HG02759 (cell line): Measurements from ENCODE around the gene ERF.

ENCODE experiments used
- ATAC-seq: cut with Tn5 transposase; IDR thresholded peaks from one replicate; pipeline ENCODE4 v1.9.1; 2021; ENCODE audit warnings: mild to moderate bottlenecking, moderate library complexity; ENCODE audit not compliant: unreplicated experiment

ERF gene

GRCh38 chr19:42254850-42255765, at the start of gene ERF:
ERF (minus strand) TSS chr19:42255128; CDS start chr19:42254999, 129 bp downstream.
- peak; percentile 71 for ATAC-seq

GRCh38 chr19:42303876-42304275, 48.9 kb upstream of the ERF start:
- ATAC-seq, result no peak

- no peak for ATAC-seq
Observed at GRCh38 chr19:42303101-42303464, 48.2 kb upstream of the ERF start.

- peak; percentile 12 for ATAC-seq
Observed at GRCh38 chr19:42301646-42302203, 46.8 kb upstream of the ERF start, which contains the start of gene PRR19. PRR19 (plus strand) TSS chr19:42302132; CDS start chr19:42309585, 7,453 bp downstream.

GRCh38 chr19:42297039-42297438, 42.1 kb upstream of the ERF start:
- ATAC-seq, result no peak

GRCh38 chr19:42295831-42296525, 41.0 kb upstream of the ERF start:
- ATAC-seq, result no peak

- ATAC-seq, result no peak
Observed at GRCh38 chr19:42295342-42295741, 40.4 kb upstream of the ERF start.

- no peak for ATAC-seq
Observed at GRCh38 chr19:42294471-42295137, 39.7 kb upstream of the ERF start.

- no peak for ATAC-seq
Observed at GRCh38 chr19:42293948-42294347, 39.0 kb upstream of the ERF start.

GRCh38 chr19:42293540-42293939, 38.6 kb upstream of the ERF start:
- ATAC-seq, result no peak

GRCh38 chr19:42292963-42293362, 38.0 kb upstream of the ERF start:
- ATAC-seq, result no peak

GRCh38 chr19:42292042-42292960, 37.4 kb upstream of the ERF start:
- ATAC-seq, result no peak

- ATAC-seq, result no peak
Observed at GRCh38 chr19:42291435-42291810, 36.5 kb upstream of the ERF start.

GRCh38 chr19:42290523-42291434, 35.9 kb upstream of the ERF start:
- ATAC-seq, result no peak

GRCh38 chr19:42290136-42290522, 35.2 kb upstream of the ERF start:
- ATAC-seq, result no peak

- no peak for ATAC-seq
Observed at GRCh38 chr19:42289556-42290041, 34.7 kb upstream of the ERF start.

GRCh38 chr19:42288881-42289555, 34.1 kb upstream of the ERF start:
- no peak for ATAC-seq

- no peak for ATAC-seq
Observed at GRCh38 chr19:42288387-42288786, 33.5 kb upstream of the ERF start.

- no peak for ATAC-seq
Observed at GRCh38 chr19:42287827-42288107, 32.8 kb upstream of the ERF start.
